ENCODE measurements around the gene ESYT1.

Gene ESYT1

GRCh38 chr12:56152132-56152755 is 24.2 kb downstream of the ESYT1 start, which contains the start of gene MYL6B (continued):
- TF ChIP-seq ZBTB26 (tag by site-specific recombination; optimal IDR thresholded peaks at IDR 0.05) (peak; percentile 63), ZNF16 (tag by site-specific recombination; IDR thresholded peaks at IDR 0.05; ENCODE audit: low read depth) (no peak), MZF1 (tag by site-specific recombination; IDR thresholded peaks at IDR 0.05; ENCODE audit: borderline replicate concordance) (no peak), BCL6B (tag by site-specific recombination; IDR thresholded peaks at IDR 0.05) (no peak), ZNF692 (tag by site-specific recombination; IDR thresholded peaks at IDR 0.05) (peak; percentile 56; the same call in 1 of the 2 replicates), ZNF777 (tag by site-specific recombination; IDR thresholded peaks at IDR 0.05; ENCODE audit: borderline replicate concordance) (no peak), ZNF350 (tag by site-specific recombination; IDR thresholded peaks at IDR 0.05) (no peak), ZNF155 (tag by site-specific recombination; IDR thresholded peaks at IDR 0.05) (no peak), ZNF639 (tag by site-specific recombination; IDR thresholded peaks at IDR 0.05) (peak; percentile 76), ZNF660 (tag by site-specific recombination; IDR thresholded peaks at IDR 0.05) (no peak), ZNF157 (tag by site-specific recombination; IDR thresholded peaks at IDR 0.05) (no peak), ZNF544 (tag by site-specific recombination; IDR thresholded peaks at IDR 0.05) (no peak), ZNF248 (tag by site-specific recombination; IDR thresholded peaks at IDR 0.05) (no peak), ZNF585B (tag by site-specific recombination; IDR thresholded peaks at IDR 0.05) (no peak), ZNF658 (tag by site-specific recombination; IDR thresholded peaks at IDR 0.05) (no peak), ZNF555 (tag by site-specific recombination; conservative IDR thresholded peaks at IDR 0.05) (no peak), ZNF549 (tag by site-specific recombination; IDR thresholded peaks at IDR 0.05) (no peak), ZNF843 (tag by site-specific recombination; IDR thresholded peaks at IDR 0.05) (no peak), ZNF791 (tag by site-specific recombination; IDR thresholded peaks at IDR 0.05) (no peak), YY2 (tag by site-specific recombination; IDR thresholded peaks at IDR 0.05) (peak; percentile 74), KLF7 (tag by site-specific recombination; IDR thresholded peaks at IDR 0.05; ENCODE audit: borderline replicate concordance) (no peak; the same call in 1 of the 2 replicates), AEBP2 (tag by site-specific recombination; IDR thresholded peaks at IDR 0.05; ENCODE audit: borderline replicate concordance) (no peak), ZNF629 (tag by site-specific recombination; IDR thresholded peaks at IDR 0.05) (peak; percentile 81), ZNF280D (tag by site-specific recombination; IDR thresholded peaks at IDR 0.05) (no peak), ZNF501 (tag by site-specific recombination; IDR thresholded peaks at IDR 0.05) (peak; percentile 64), ZNF623 (tag by site-specific recombination; IDR thresholded peaks at IDR 0.05) (0 out of 2 replicates have a peak, but pooled peaks have one; percentile 23), ZIC2 (tag by site-specific recombination; IDR thresholded peaks at IDR 0.05) (no peak), ZNF324 (tag by site-specific recombination; IDR thresholded peaks at IDR 0.05) (peak; percentile 66), ZNF558 (tag by site-specific recombination; IDR thresholded peaks at IDR 0.05) (no peak), ZNF792 (tag by site-specific recombination; IDR thresholded peaks at IDR 0.05) (no peak), REPIN1 (tag by site-specific recombination; IDR thresholded peaks at IDR 0.05; ENCODE audit: low read depth) (no peak), ZNF354C (tag by site-specific recombination; IDR thresholded peaks at IDR 0.05; ENCODE audit: borderline replicate concordance, low read depth) (no peak)
